Neural crest cell (in vitro differentiated cells): ENCODE data around the gene QPCT. TPM values are rescaled to one million over a fixed set of nuclear protein-coding genes. Genes with fewer than 3 reads are reported as not detected.

ENCODE experiments used
- DNase-seq: peaks from one replicate; pipeline ENCODE4 v3.0.0; 2021; ENCODE audit warnings: low read depth, mixed read lengths, low spot score
- H3K27ac Mint-ChIP-seq: one replicate; pipeline ENCODE4 v1.8.0; 2021; ENCODE audit warnings: mild to moderate bottlenecking, mixed read lengths; ENCODE audit not compliant: unreplicated experiment
- H3K27me3 Mint-ChIP-seq: 2 replicates; pipeline ENCODE4 v1.8.0; 2021; ENCODE audit warnings: low read depth, mild to moderate bottlenecking, mixed read lengths
- H3K36me3 Mint-ChIP-seq: 2 replicates; pipeline ENCODE4 v1.8.0; 2021; ENCODE audit warnings: low read depth, mild to moderate bottlenecking, mixed read lengths
- H3K4me1 Mint-ChIP-seq: 2 replicates; pipeline ENCODE4 v1.8.0; 2021; ENCODE audit warnings: mixed read lengths
- H3K4me3 Mint-ChIP-seq: one replicate; pipeline ENCODE4 v1.8.0; 2021; ENCODE audit warnings: mild to moderate bottlenecking, mixed read lengths
- H3K9me3 Mint-ChIP-seq: 2 replicates; pipeline ENCODE4 v1.8.0; 2021; ENCODE audit warnings: mixed read lengths
- total RNA-seq: library from RNA; stranded (reverse); gene quantifications from 2 replicates; pipeline ENCODE4 v1.2.1, GENCODE V29; 2021
- TF ChIP-seq, protein P1 (sequence below): fragments of 200-600 bp; sonication (generic); conservative IDR thresholded peaks from 2 replicates; pipeline ENCODE4 v1.5.0; 2021; ENCODE audit warnings: antibody characterized with exemption, mild to moderate bottlenecking

The QPCT gene
- total RNA-seq, 1 donor from 2014 or later = not detected

- Mint-ChIP-seq H3K4me3 (peak overlapping the region; percentile 87), H3K36me3 (no peaks in the 10 kb centered on the region), H3K27ac (no peak overlapping the region), H3K27me3 (peaks cover 36% of the 10 kb centered on the region), H3K9me3 (no peaks in the 10 kb centered on the region), H3K4me1 (peaks cover 24% of the 10 kb centered on the region)
- no peak for DNase-seq
- TF ChIP-seq, protein P1, sequence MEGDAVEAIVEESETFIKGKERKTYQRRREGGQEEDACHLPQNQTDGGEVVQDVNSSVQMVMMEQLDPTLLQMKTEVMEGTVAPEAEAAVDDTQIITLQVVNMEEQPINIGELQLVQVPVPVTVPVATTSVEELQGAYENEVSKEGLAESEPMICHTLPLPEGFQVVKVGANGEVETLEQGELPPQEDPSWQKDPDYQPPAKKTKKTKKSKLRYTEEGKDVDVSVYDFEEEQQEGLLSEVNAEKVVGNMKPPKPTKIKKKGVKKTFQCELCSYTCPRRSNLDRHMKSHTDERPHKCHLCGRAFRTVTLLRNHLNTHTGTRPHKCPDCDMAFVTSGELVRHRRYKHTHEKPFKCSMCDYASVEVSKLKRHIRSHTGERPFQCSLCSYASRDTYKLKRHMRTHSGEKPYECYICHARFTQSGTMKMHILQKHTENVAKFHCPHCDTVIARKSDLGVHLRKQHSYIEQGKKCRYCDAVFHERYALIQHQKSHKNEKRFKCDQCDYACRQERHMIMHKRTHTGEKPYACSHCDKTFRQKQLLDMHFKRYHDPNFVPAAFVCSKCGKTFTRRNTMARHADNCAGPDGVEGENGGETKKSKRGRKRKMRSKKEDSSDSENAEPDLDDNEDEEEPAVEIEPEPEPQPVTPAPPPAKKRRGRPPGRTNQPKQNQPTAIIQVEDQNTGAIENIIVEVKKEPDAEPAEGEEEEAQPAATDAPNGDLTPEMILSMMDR = no peak
These were observed 18.8 kb upstream of the QPCT start for GRCh38 chr2:37325625-37326071.

DNA sequence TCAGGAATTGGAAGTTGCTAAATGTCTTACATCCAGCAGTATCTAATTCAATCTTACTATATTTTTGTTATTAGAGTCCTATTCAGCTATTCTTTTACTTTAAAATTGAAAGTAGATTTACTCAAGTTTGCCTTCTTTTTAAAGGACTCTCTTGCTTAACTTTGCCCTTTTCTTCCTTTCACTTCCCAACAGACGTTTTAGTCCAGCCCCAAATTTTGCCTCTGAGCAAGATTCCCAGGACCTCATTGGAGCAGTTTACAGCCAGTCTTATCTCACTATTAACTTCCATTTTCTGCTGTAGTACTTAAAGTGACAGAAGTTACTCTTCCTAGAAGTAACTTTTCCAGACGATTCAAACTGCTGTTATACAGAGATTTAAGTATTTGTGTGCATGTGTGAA is 18.1 kb upstream of the QPCT start:
- TF ChIP-seq, protein P1 = no peak
- peaks cover 39% of the 10 kb centered on the region for H3K27me3 Mint-ChIP-seq
- no peaks in the 10 kb centered on the region for H3K36me3 Mint-ChIP-seq
- H3K4me1 Mint-ChIP-seq = peaks cover 22% of the 10 kb centered on the region
- H3K27ac Mint-ChIP-seq = no peak overlapping the region
- peak overlapping the region; percentile 69 for H3K4me3 Mint-ChIP-seq
- H3K9me3 Mint-ChIP-seq = no peaks in the 10 kb centered on the region
- DNase-seq = no peak

DNA sequence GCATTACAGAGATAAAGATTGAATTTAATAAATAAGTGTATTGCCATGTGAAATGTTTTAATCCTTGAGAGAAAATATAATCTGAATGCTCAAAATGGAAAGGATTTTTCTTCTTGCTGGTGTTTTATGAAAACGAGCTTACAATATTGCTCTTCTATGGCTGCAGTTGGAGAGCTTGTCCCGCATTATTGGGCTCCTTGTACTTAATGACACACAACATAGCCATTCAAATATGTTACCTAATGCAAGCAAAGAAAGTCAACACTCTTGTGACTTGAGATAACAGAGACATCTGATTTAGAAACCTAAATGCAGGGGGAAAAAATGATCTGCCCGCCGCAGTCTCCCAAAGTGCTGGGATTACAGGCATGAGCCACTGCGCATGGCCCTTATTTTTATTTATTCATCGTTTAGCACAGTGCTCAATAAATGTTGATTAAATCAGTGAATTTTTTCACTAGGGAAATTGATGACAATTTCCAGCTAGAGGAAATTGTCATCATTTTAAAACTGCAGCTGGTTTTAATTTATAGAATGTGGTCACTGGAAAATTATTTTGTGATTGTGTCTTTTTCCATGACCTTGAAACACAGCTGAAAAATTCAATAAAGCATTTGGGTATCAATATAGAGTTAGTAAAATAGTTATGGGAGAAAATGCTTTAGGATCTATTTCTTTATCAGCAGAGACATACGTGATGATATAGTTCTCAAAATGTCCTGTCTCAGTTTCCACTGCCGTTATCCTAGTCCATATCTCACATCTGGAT is 17.4 kb upstream of the QPCT start:
- peaks cover 40% of the 10 kb centered on the region for H3K27me3 Mint-ChIP-seq
- H3K4me3 Mint-ChIP-seq = no peak overlapping the region
- TF ChIP-seq, protein P1 = no peak
- no peak for DNase-seq
- no peaks in the 10 kb centered on the region for H3K36me3 Mint-ChIP-seq
- H3K4me1 Mint-ChIP-seq = peaks cover 15% of the 10 kb centered on the region
- H3K9me3 Mint-ChIP-seq = no peaks in the 10 kb centered on the region
- no peak overlapping the region for H3K27ac Mint-ChIP-seq

GRCh38 chr2:37330681-37331080 is 13.7 kb upstream of the QPCT start:
- Mint-ChIP-seq H3K36me3 (no peaks in the 10 kb centered on the region), H3K4me3 (no peak overlapping the region)

GRCh38 chr2:37332560-37332959 is 11.9 kb upstream of the QPCT start:
- no peak overlapping the region for H3K4me3 Mint-ChIP-seq
- DNase-seq = no peak
- no peaks in the 10 kb centered on the region for H3K36me3 Mint-ChIP-seq
- no peaks in the 10 kb centered on the region for H3K4me1 Mint-ChIP-seq
- no peak overlapping the region for H3K27ac Mint-ChIP-seq
- H3K9me3 Mint-ChIP-seq = no peaks in the 10 kb centered on the region
- peaks cover 8% of the 10 kb centered on the region for H3K27me3 Mint-ChIP-seq
- TF ChIP-seq, protein P1 = no peak

More at GRCh38 chr2:37330681-37331080, 13.7 kb upstream of the QPCT start:
- Mint-ChIP-seq H3K4me1 (no peaks in the 10 kb centered on the region), H3K9me3 (no peaks in the 10 kb centered on the region), H3K27me3 (peaks cover 25% of the 10 kb centered on the region), H3K27ac (no peak overlapping the region)
- TF ChIP-seq, protein P1 = no peak
- no peak for DNase-seq
